Daoy (cell line): ENCODE measurements around the gene ERGIC1. TPM values are rescaled to one million over a fixed set of nuclear protein-coding genes. Genes with fewer than 3 reads are reported as not detected.

Source experiments
- DNase-seq: peaks from one replicate; pipeline ENCODE4 v3.0.0-alpha.2; 2015; ENCODE audit warnings: low read depth
- total RNA-seq: library from RNA; depleted of rRNA; stranded (reverse); fragments of >200 nt; shearing (Covaris generic); gene quantifications from 2 replicates; pipeline ENCODE4 v1.2.3, GENCODE V29; 2014

Gene ERGIC1
- total RNA-seq, 1 experiment from 2014 or later: 77.2 TPM

GRCh38 chr5:172919525-172920446 lies 85.7 kb downstream of the ERGIC1 start:
- no peak for DNase-seq

- DNase-seq: peak; percentile 88
Measured at GRCh38 chr5:172920447-172920849, 86.4 kb downstream of the ERGIC1 start.

GRCh38 chr5:172920995-172921394 lies 86.9 kb downstream of the ERGIC1 start:
- DNase-seq: no peak

- no peak for DNase-seq
Measured at GRCh38 chr5:172921906-172922305, 87.9 kb downstream of the ERGIC1 start.

GRCh38 chr5:172923539-172923938 lies 89.5 kb downstream of the ERGIC1 start:
- no peak for DNase-seq

- no peak for DNase-seq
Measured at GRCh38 chr5:172925336-172925948, 91.4 kb downstream of the ERGIC1 start.

DNA sequence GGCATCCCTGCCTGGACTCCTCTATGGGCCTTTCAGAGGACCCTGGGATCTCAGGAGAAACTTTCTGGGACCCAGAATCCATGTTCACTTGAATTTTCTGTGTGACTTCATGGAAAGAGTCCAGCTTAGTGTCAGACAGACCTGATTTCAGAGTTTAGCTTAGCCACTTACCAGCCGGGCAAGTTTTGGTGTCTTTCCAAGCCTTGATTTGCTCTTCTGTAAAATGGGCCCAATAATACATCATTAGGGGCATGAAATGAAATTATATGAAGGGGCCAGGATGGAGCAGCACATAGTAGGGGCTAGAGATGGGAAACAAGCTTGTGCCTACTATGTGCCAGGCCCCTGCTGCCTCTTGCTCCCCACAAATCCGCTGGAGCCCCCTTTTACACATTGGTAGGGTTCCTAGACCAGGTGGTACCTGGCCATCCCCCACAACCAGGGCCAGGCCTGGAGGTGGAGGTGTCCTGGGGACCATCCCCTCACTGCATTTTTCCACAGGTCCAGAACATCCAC lies 92.0 kb downstream of the ERGIC1 start:
- no peak for DNase-seq

DNA sequence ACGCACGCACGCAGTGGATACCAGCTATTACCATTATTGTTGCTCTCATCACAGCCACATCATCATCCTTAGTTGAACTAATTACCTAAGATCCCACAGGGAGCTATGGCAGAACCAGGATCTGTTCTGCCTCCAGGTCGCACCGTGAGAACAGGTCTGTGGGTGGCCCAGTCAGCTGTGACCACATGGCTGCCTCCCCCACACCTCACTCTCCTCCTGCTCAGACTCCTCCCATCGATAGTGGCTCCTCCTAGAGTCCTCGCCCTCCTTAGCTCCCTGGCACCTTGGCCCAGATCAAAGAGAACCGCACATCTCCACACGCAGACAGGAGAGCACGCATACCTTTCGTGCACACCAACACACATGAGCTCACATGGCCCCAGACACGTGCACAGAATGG lies 92.7 kb downstream of the ERGIC1 start:
- DNase-seq: no peak

GRCh38 chr5:172929371-172929838 lies 95.4 kb downstream of the ERGIC1 start:
- no peak for DNase-seq

DNA sequence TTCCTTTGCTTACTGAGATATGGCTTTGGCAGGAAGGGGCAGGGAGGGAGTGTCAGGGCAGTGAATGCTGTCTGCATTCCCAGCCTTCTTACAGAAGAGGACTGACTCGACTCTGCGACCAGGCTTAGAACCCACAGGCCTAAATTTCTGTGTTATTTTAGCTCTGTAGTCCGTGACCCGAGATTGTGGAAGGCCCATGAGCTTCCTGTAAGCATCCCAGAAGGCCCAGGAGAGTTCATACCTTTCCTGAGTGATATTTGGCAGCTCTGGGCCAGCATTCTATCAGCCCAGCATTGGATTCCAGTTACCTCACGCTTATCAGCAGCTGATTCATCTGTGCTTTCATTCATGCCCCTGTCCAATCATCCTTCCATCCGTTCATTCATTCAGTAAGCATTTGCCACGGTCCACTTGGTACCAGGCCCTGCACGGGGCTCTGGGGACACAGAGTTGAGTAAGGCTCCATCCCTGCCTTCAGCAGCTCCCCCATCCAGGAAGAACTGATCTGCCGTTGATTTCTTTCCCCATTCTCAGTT lies 97.0 kb downstream of the ERGIC1 start:
- DNase-seq: peak; percentile 96

GRCh38 chr5:172932313-172933017 lies 98.4 kb downstream of the ERGIC1 start:
- DNase-seq: peak; percentile 85

- no peak for DNase-seq
Measured at GRCh38 chr5:172933238-172933637, 99.2 kb downstream of the ERGIC1 start.

- DNase-seq: no peak
Measured at GRCh38 chr5:172935096-172935495, 101.0 kb downstream of the ERGIC1 start.

- DNase-seq: no peak
Measured at GRCh38 chr5:172936401-172936800, 102.3 kb downstream of the ERGIC1 start.

GRCh38 chr5:172939071-172939470 lies 105.0 kb downstream of the ERGIC1 start:
- DNase-seq: no peak

DNA sequence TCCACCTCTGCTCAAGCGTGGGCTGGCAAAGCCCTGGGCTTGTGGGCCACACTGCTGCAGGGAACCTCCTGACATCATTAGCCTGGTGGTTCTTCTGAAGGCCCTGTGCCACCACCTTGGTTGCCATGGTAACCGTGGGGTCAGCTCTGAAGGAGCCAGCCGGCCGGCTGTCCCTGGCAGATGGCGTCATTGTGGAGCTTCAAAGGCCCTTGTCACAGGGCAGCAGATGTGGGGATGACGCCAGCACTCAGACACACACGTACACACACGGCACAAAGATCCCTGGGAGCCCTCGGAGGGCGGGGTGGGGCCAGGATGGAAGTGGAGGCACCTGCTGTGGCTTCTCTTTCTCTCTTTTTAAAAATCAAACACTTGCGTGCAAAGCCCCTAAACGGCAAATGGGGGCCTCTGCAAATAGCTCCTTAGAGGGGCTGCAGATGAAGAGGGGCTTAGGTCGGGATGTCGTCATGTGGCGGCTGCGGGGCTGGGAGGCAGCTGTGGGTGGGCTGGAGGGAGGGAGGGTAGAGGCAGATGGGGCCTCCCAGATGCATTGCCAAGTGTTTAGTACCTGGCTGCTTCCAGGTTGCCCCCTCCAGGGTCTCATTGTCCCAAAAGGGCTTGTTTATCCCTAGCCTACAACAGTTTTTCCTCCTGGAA lies 105.7 kb downstream of the ERGIC1 start:
- DNase-seq: no peak

DNA sequence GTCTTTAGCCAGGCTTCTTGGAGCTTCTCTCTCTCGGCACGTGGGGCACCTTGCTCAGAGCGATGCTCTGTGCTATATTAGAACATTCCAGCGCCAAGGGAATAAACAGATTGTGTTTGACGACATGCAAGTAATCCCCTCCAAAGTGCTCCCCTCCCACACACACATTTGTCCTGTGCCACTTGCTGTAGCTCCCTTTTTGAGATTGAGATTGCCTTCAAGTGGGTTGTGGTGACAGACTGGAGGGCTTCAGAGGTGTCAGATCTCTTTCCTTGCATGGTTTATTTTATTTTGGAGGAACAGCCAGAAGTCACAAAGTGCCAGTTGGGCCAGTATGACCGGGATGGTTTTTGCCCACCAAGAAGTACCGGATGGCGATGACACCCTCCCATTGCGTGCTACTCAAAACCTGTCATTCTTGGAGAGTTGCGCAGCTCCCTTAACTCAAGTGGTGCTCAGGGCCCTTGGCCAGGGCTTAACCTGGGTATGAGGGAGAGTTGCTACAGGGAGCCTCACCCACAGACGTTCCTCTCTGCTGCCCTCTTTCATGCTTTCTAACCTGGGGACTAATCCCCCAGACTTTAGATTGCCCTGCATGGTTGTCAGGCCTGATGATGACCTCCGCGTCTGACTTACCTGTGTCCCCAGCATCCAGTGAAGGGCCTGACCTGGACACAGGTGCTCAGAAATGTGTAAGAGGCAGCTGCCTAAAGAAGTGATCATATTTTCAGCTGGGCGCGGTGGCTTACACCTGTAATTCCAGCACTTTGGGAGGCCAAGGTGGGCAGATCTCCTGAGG lies 106.4 kb downstream of the ERGIC1 start:
- no peak for DNase-seq

- peak; percentile 51 for DNase-seq
Measured at GRCh38 chr5:172941067-172941516, 107.0 kb downstream of the ERGIC1 start.

- DNase-seq: no peak
Measured at GRCh38 chr5:172942556-172942955, 108.5 kb downstream of the ERGIC1 start.

DNA sequence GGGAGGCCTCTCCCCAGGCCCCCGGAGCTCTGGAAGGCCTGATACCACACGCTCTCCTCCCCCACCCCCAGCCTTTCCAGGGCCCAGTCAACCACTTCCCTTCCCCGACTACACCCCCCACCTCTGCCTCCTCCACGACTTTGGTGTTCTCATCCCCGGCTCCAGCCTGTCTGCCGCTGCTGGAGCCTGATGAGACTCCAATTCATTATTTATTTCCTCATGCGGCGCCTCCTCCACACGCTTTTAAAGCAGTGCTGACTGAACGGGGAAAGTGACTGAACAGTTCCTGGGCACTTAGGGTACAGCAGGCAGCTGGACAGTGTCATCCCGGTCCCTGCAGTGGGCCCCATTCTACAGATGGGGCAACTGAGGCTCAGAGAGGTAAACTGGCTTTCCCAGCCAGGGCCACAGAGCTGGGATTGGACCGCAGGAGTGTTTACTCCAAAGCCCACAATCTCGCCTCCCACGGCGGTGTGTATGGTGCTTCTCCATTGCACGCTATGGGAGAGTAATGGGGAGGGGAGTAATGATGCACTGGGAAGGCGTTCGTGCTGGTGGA lies 109.3 kb downstream of the ERGIC1 start:
- DNase-seq: peak; percentile 93
